Fibroblast of lung (primary cell): ENCODE measurements around the gene CFAP92. TPM values are rescaled to one million over a fixed set of nuclear protein-coding genes. Genes with fewer than 3 reads are reported as not detected.

Experiments used
- DNase-seq, 2 donors: peaks; one replicate each; pipeline versions ENCODE4 v3.0.0 to v3.0.0-alpha.2; 2010; ENCODE audit warnings: low read depth in 2 of 2
- H2AFZ ChIP-seq: 2 replicates; pipeline ENCODE4 v1.5.1; 2012; ENCODE audit warnings: low read length, control low read depth, inconsistent platforms
- H3K27ac ChIP-seq: 2 replicates; pipeline ENCODE4 v1.5.1; 2011; ENCODE audit warnings: low read length, control low read depth; ENCODE audit not compliant: insufficient read depth
- H3K27me3 ChIP-seq: 2 replicates; pipeline ENCODE4 v1.5.1; 2011; ENCODE audit warnings: mild to moderate bottlenecking, low read length; ENCODE audit not compliant: control insufficient read depth, insufficient read depth
- H3K36me3 ChIP-seq: 2 replicates; pipeline ENCODE4 v1.5.1; 2011; ENCODE audit warnings: low read length; ENCODE audit not compliant: control insufficient read depth, insufficient read depth
- H3K4me1 ChIP-seq: 2 replicates; pipeline ENCODE4 v1.5.1; 2011; ENCODE audit warnings: low read length; ENCODE audit not compliant: control insufficient read depth, insufficient read depth; ENCODE audit errors: extremely low read depth
- H3K4me2 ChIP-seq: 2 replicates; pipeline ENCODE4 v1.5.1; 2011; ENCODE audit warnings: low read length, control low read depth; ENCODE audit not compliant: insufficient read depth; ENCODE audit errors: extremely low read depth
- H3K4me3 ChIP-seq, 4 experiments: fragments of 200-600 bp in 1 of 4; sonication (generic) in 1 of 4; replicated peaks in 1 of 4; 2 replicates each; pipeline ENCODE4 v1.5.1; 2011 to 2016; ENCODE audit warnings: low read length in 4 of 4, low read depth in 3 of 4, mild to moderate bottlenecking in 3 of 4, control low read depth in 2 of 4, inconsistent platforms in 1 of 4, mixed read lengths in 1 of 4; ENCODE audit not compliant: insufficient read depth in 1 of 4; ENCODE audit errors: control extremely low read depth in 1 of 4
- H3K79me2 ChIP-seq: 2 replicates; pipeline ENCODE4 v1.5.1; 2012; ENCODE audit warnings: mild to moderate bottlenecking, low read length, inconsistent platforms; ENCODE audit not compliant: control insufficient read depth, insufficient read depth
- H3K9ac ChIP-seq: 2 replicates; pipeline ENCODE4 v1.5.1; 2011; ENCODE audit warnings: mild to moderate bottlenecking, low read length, control low read depth; ENCODE audit not compliant: insufficient read depth
- H3K9me3 ChIP-seq: 2 replicates; pipeline ENCODE4 v1.5.1; 2012; ENCODE audit warnings: low read depth, low read length; ENCODE audit not compliant: control insufficient read depth, insufficient read depth
- H4K20me1 ChIP-seq: 2 replicates; pipeline ENCODE4 v1.5.1; 2011; ENCODE audit warnings: low read length; ENCODE audit not compliant: control insufficient read depth, insufficient read depth; ENCODE audit errors: extremely low read depth
- CTCF ChIP-seq, 2 donors: IDR thresholded peaks in 1 of 2; conservative IDR thresholded peaks in 1 of 2; 1 replicate in 1 of 2; 2 replicates in 1 of 2; pipeline ENCODE4 v1.5.1; 2011 to 2012; ENCODE audit warnings: low read length in 2 of 2, control low read depth in 1 of 2, inconsistent platforms in 1 of 2, low read depth in 1 of 2, mild to moderate bottlenecking in 1 of 2
- EZH2 ChIP-seq: IDR thresholded peaks from 2 replicates; pipeline ENCODE4 v1.5.1; 2012; ENCODE audit warnings: low read length, control low read depth, mild to moderate bottlenecking; ENCODE audit errors: missing control alignments
- polyA plus RNA-seq, 2 donors: library from polyadenylated mRNA; depleted of rRNA in 1 of 2; stranded (reverse) in 1 of 2; unstranded in 1 of 2; fragments of >200 nt; gene quantifications; 2 replicates each; pipeline ENCODE4 v1.2.1, GENCODE V29; 2011 to 2012; ENCODE audit warnings: missing spikeins in 1 of 2
- total RNA-seq: library from RNA; depleted of rRNA; stranded (reverse); fragments of >200 nt; gene quantifications from 2 replicates; pipeline ENCODE4 v1.2.1, GENCODE V29; 2014

CFAP92 gene
- total and polyA plus RNA-seq, 2 donors (not counting 1 experiment from before 2014, with no cell fraction given): 0.07 TPM; not detected in 1

- H3K4me1 ChIP-seq: peaks cover 10% of the 10 kb centered on the region
- TF ChIP-seq EZH2 (no peak), CTCF (conservative IDR thresholded peaks at IDR 0.05 in 1 of 2, IDR thresholded peaks at IDR 0.05 in 1 of 2; ENCODE audit: low read depth in 1 of 2, low read length in 2 of 2) (no peak)
- H3K9me3 ChIP-seq: no peaks in the 10 kb centered on the region
- no peak overlapping the region for H3K9ac ChIP-seq
- no peaks in the 10 kb centered on the region for H4K20me1 ChIP-seq
- H2AFZ ChIP-seq: no peak overlapping the region
- H3K27me3 ChIP-seq: peaks cover 14% of the 10 kb centered on the region
- no peak overlapping the region for H3K4me3 ChIP-seq
- DNase-seq: peak in 1 of 2 donors; percentile 40
- no peak overlapping the region for H3K27ac ChIP-seq
- H3K4me2 ChIP-seq: no peak overlapping the region
- no peaks in the 10 kb centered on the region for H3K36me3 ChIP-seq
- H3K79me2 ChIP-seq: no peaks in the 10 kb centered on the region
Observed at GRCh38 chr3:129025691-129026435, 32.0 kb upstream of the CFAP92 start.

GRCh38 chr3:129025108-129025507, 31.2 kb upstream of the CFAP92 start:
- Histone ChIP-seq H3K9me3 (no peaks in the 10 kb centered on the region), H3K27me3 (peaks cover 14% of the 10 kb centered on the region), H3K4me3 (no peak overlapping the region), H4K20me1 (no peaks in the 10 kb centered on the region), H3K4me1 (peaks cover 11% of the 10 kb centered on the region), H3K36me3 (no peaks in the 10 kb centered on the region), H3K4me2 (no peak overlapping the region), H2AFZ (no peak overlapping the region), H3K9ac (no peak overlapping the region), H3K27ac (no peak overlapping the region), H3K79me2 (no peaks in the 10 kb centered on the region)
- no peak for DNase-seq
- no peak for TF ChIP-seq CTCF (conservative IDR thresholded peaks at IDR 0.05 in 1 of 2, IDR thresholded peaks at IDR 0.05 in 1 of 2; ENCODE audit: low read depth in 1 of 2, low read length in 2 of 2)
- TF ChIP-seq EZH2: no peak

GRCh38 chr3:129023909-129024308, 30.0 kb upstream of the CFAP92 start:
- H3K4me1 ChIP-seq: peaks cover 11% of the 10 kb centered on the region
- H3K4me3 ChIP-seq: no peak overlapping the region
- no peaks in the 10 kb centered on the region for H3K9me3 ChIP-seq
- TF ChIP-seq CTCF (conservative IDR thresholded peaks at IDR 0.05 in 1 of 2, IDR thresholded peaks at IDR 0.05 in 1 of 2; ENCODE audit: low read depth in 1 of 2, low read length in 2 of 2): peak in 1 of 2 donors; percentile 13
- no peak for TF ChIP-seq EZH2
- H3K9ac ChIP-seq: no peak overlapping the region
- H2AFZ ChIP-seq: no peak overlapping the region
- no peaks in the 10 kb centered on the region for H3K79me2 ChIP-seq
- no peak overlapping the region for H3K27ac ChIP-seq
- peaks cover 14% of the 10 kb centered on the region for H3K27me3 ChIP-seq
- H3K36me3 ChIP-seq: no peaks in the 10 kb centered on the region
- no peak overlapping the region for H3K4me2 ChIP-seq
- no peaks in the 10 kb centered on the region for H4K20me1 ChIP-seq
- DNase-seq: peak in 1 of 2 donors; percentile 31
